Measurements from ENCODE around the gene RGCC. TPM values are rescaled to one million over a fixed set of nuclear protein-coding genes. Genes with fewer than 3 reads are reported as not detected.
"Not testable (repeated sequence)": the region's sequence is repeated elsewhere in the genome, so short reads cannot be mapped to it uniquely, and the experiment has no call there.

Gene RGCC
- total and polyA plus RNA-seq, 2 of the 4 experiments (the other 2 are of a cell fraction), result 7.5 to 7.6 TPM

- CTCF ChIA-PET; ATAC-seq (ENCODE audit: low read depth); H3K27me3 ChIP-seq (ENCODE audit: control insufficient read depth, insufficient read depth, low read length); H3K36me3 ChIP-seq (ENCODE audit: control insufficient read depth, insufficient read depth, low read length); H3K18ac ChIP-seq (ENCODE audit: low read depth, low read length); DNase-seq; H3K4ac ChIP-seq (ENCODE audit: low read depth, low read length); H3K27ac ChIP-seq (ENCODE audit: insufficient read depth, low read length); in situ Hi-C loops (cut with MboI; ENCODE audit: low sequenced_read_pairs); H2BK20ac ChIP-seq (ENCODE audit: low read depth, low read length); H3K9ac ChIP-seq (ENCODE audit: low read depth, low read length); H4K91ac ChIP-seq (ENCODE audit: insufficient read depth, low read depth, low read length); H3K23ac ChIP-seq (ENCODE audit: low read depth, low read length); H4K5ac ChIP-seq (ENCODE audit: low read depth, low read length); intact Hi-C loops (cut with micrococcal nuclease); H3K79me1 ChIP-seq (ENCODE audit: low read depth in 1 of 2, low read length in 2 of 2); H2AFZ ChIP-seq (replicated peaks; ENCODE audit: low read length, poor library complexity); H2BK120ac ChIP-seq (ENCODE audit: low read depth, low read length); H2AK5ac ChIP-seq (ENCODE audit: low read depth, low read length); H2AK9ac ChIP-seq (replicated peaks; ENCODE audit: low read depth, low read length, poor library complexity); H3K4me1 ChIP-seq (ENCODE audit: control insufficient read depth, insufficient read depth, low read length); H2BK15ac ChIP-seq (ENCODE audit: low read depth, low read length); H3K4me3 ChIP-seq (ENCODE audit: insufficient read depth, low read depth, low read length); H3K4me2 ChIP-seq (ENCODE audit: low read depth, low read length); H4K20me1 ChIP-seq (ENCODE audit: insufficient read depth, low read length); H3K9me1 ChIP-seq (ENCODE audit: insufficient read depth, low read length); H3K9me3 ChIP-seq (ENCODE audit: control insufficient read depth, insufficient read depth, low read length); BruUV-seq (replicated peaks); dilution Hi-C loops (cut with HindIII; ENCODE audit: low sequenced_read_pairs, unreplicated experiment); H3K56ac ChIP-seq (ENCODE audit: extremely low read depth, insufficient read depth, low read length); H4K8ac ChIP-seq (ENCODE audit: low read depth in 2 of 2, low read length in 2 of 2); H2BK5ac ChIP-seq (ENCODE audit: low read depth, low read length, poor library complexity, severe bottlenecking); POLR2A ChIA-PET (ENCODE audit: unreplicated experiment); H3K14ac ChIP-seq (replicated peaks; ENCODE audit: low read depth, low read length): not testable (repeated sequence)
- 60% methylated on average over 2 of the region's 6 CpGs; no CpG with 5 or more reads in 1 of the 2 experiments for WGBS, 2 experiments (ENCODE audit: extremely low coverage in 2 of 2, insufficient read length in 1 of 2)
These were observed 36.0 kb upstream of the RGCC start for GRCh38 chr13:41421330-41421729.

GRCh38 chr13:41421983-41422382 lies 35.4 kb upstream of the RGCC start:
- H3K4me2 ChIP-seq (ENCODE audit: low read depth, low read length); in situ Hi-C loops (cut with MboI; ENCODE audit: low sequenced_read_pairs); H3K9ac ChIP-seq (ENCODE audit: low read depth, low read length); H4K20me1 ChIP-seq (ENCODE audit: insufficient read depth, low read length); H2AFZ ChIP-seq (replicated peaks; ENCODE audit: low read length, poor library complexity); H2AK5ac ChIP-seq (ENCODE audit: low read depth, low read length); H3K23ac ChIP-seq (ENCODE audit: low read depth, low read length); POLR2A ChIA-PET (ENCODE audit: unreplicated experiment); DNase-seq; H3K4ac ChIP-seq (ENCODE audit: low read depth, low read length); H2BK5ac ChIP-seq (ENCODE audit: low read depth, low read length, poor library complexity, severe bottlenecking); CTCF ChIA-PET; H3K9me3 ChIP-seq (ENCODE audit: control insufficient read depth, insufficient read depth, low read length); H2BK120ac ChIP-seq (ENCODE audit: low read depth, low read length); H3K56ac ChIP-seq (ENCODE audit: extremely low read depth, insufficient read depth, low read length); H4K5ac ChIP-seq (ENCODE audit: low read depth, low read length); H3K4me1 ChIP-seq (ENCODE audit: control insufficient read depth, insufficient read depth, low read length); H2AK9ac ChIP-seq (replicated peaks; ENCODE audit: low read depth, low read length, poor library complexity); H3K79me1 ChIP-seq (ENCODE audit: low read depth in 1 of 2, low read length in 2 of 2); H3K27me3 ChIP-seq (ENCODE audit: control insufficient read depth, insufficient read depth, low read length); BruUV-seq (replicated peaks); H2BK15ac ChIP-seq (ENCODE audit: low read depth, low read length); intact Hi-C loops (cut with micrococcal nuclease); H2BK20ac ChIP-seq (ENCODE audit: low read depth, low read length); H4K91ac ChIP-seq (ENCODE audit: insufficient read depth, low read depth, low read length); H3K14ac ChIP-seq (replicated peaks; ENCODE audit: low read depth, low read length); ATAC-seq (ENCODE audit: low read depth); dilution Hi-C loops (cut with HindIII; ENCODE audit: low sequenced_read_pairs, unreplicated experiment); H3K36me3 ChIP-seq (ENCODE audit: control insufficient read depth, insufficient read depth, low read length); H3K9me1 ChIP-seq (ENCODE audit: insufficient read depth, low read length); H3K27ac ChIP-seq (ENCODE audit: insufficient read depth, low read length); H3K18ac ChIP-seq (ENCODE audit: low read depth, low read length); H3K4me3 ChIP-seq (ENCODE audit: insufficient read depth, low read depth, low read length); H4K8ac ChIP-seq (ENCODE audit: low read depth in 2 of 2, low read length in 2 of 2): not testable (repeated sequence)
- 68% methylated on average over 2 of the region's 7 CpGs; no CpG with 5 or more reads in 1 of the 2 experiments for WGBS, 2 experiments (ENCODE audit: extremely low coverage in 2 of 2, insufficient read length in 1 of 2)
